HL-60/S4 treated with retinoic acid at 250 ng/mL for 4 days and 3 days (cell line): ENCODE results near the gene DHODH.
"Not testable (repeated sequence)": the region's sequence is repeated elsewhere in the genome, so short reads cannot be mapped to it uniquely, and the experiment has no call there.

Source experiments
- in situ Hi-C: fragments of 300-500 bp; cut with MboI; formaldehyde crosslinking; loops from 2 replicates; pipeline ENCODE4 v1.7.0; 2022; ENCODE audit warnings: low sequenced_read_pairs

The DHODH gene

GRCh38 chr16:72008424-72009216 is at the start of gene DHODH:
DHODH (plus strand) TSS chr16:72008744; CDS start chr16:72008765, 21 bp downstream.
- in situ Hi-C loops = no loop called here

GRCh38 chr16:71961066-71962039 is 47.2 kb upstream of the DHODH start:
- in situ Hi-C loops = no loop called here

- in situ Hi-C loops = no loop called here
Observed at GRCh38 chr16:71963125-71963875, 45.2 kb upstream of the DHODH start.

- in situ Hi-C loops = no loop called here
Observed at GRCh38 chr16:71965223-71965622, 43.3 kb upstream of the DHODH start.

- in situ Hi-C loops = no loop called here
Observed at GRCh38 chr16:71966932-71967331, 41.6 kb upstream of the DHODH start.

GRCh38 chr16:71969353-71969752 is 39.2 kb upstream of the DHODH start:
- in situ Hi-C loops = no loop called here

GRCh38 chr16:71971571-71971970 is 37.0 kb upstream of the DHODH start:
- in situ Hi-C loops = no loop called here

GRCh38 chr16:71972356-71972755 is 36.2 kb upstream of the DHODH start:
- in situ Hi-C loops = no loop called here

GRCh38 chr16:71973001-71973400 is 35.5 kb upstream of the DHODH start:
- in situ Hi-C loops = no loop called here

GRCh38 chr16:71974068-71974818 is 34.3 kb upstream of the DHODH start:
- in situ Hi-C loops = no loop called here

- in situ Hi-C loops = no loop called here
Observed at GRCh38 chr16:71985262-71985974, 23.1 kb upstream of the DHODH start.

- in situ Hi-C loops = no loop called here
Observed at GRCh38 chr16:71986131-71986530, 22.4 kb upstream of the DHODH start.

GRCh38 chr16:71995038-71995437 is 13.5 kb upstream of the DHODH start:
- in situ Hi-C loops = no loop called here

- in situ Hi-C loops = not testable (repeated sequence)
Observed at GRCh38 chr16:71997578-71997977, 11.0 kb upstream of the DHODH start.

GRCh38 chr16:72001180-72001874 is 7.2 kb upstream of the DHODH start:
- in situ Hi-C loops = no loop called here

GRCh38 chr16:72002619-72003018 is 5.9 kb upstream of the DHODH start:
- in situ Hi-C loops = no loop called here

GRCh38 chr16:72008065-72008423 is 500 bp upstream of the DHODH start:
- in situ Hi-C loops = not testable (repeated sequence)

- in situ Hi-C loops = no loop called here
Observed at GRCh38 chr16:72009779-72010178, 1.2 kb downstream of the DHODH start.

- in situ Hi-C loops = no loop called here
Observed at GRCh38 chr16:72012607-72013006, 4.1 kb downstream of the DHODH start.
